SIG-M5 treated with dmso at 0.1 percent for 504 hours (cell line): ENCODE measurements around the gene EP400.

Experiments used
- DNase-seq: peaks from one replicate; lab custom pipeline; 2025; ENCODE audit not compliant: unreplicated experiment; lab: John Stamatoyannopoulos, UW

Gene EP400

GRCh38 chr12:131949431-131950181 lies at the start of gene EP400:
Gene EP400 (plus strand): TSS chr12:131949942. CDS start chr12:131960620, 10,678 bp downstream.
- DNase-seq = peak; percentile 92

DNA sequence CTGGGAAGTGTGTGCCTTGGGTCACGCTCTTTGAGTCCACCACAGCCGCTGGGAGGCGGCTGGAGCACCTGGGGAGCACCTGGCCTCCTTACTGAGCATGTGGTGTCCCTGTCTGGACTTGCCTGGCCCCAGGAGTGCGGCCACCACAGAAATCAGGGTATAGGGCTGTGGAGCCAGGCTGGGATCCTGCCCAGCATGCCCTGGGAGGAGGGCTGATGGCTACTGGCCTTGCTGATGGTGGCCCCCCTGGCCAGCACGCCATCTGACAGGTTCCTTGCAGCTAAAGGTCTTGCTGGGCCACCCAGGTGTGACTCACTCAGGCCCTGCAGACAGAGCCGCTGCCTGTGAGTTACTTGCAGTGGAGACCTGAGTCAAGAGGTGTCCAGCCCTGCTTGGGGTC lies 49.3 kb upstream of the EP400 start:
- no peak for DNase-seq

GRCh38 chr12:131901431-131902331 lies 48.1 kb upstream of the EP400 start:
- no peak for DNase-seq

GRCh38 chr12:131902332-131903241 lies 47.2 kb upstream of the EP400 start:
- DNase-seq = no peak

GRCh38 chr12:131903270-131904255 lies 46.2 kb upstream of the EP400 start:
- no peak for DNase-seq

GRCh38 chr12:131904346-131904745 lies 45.4 kb upstream of the EP400 start:
- DNase-seq = no peak

DNA sequence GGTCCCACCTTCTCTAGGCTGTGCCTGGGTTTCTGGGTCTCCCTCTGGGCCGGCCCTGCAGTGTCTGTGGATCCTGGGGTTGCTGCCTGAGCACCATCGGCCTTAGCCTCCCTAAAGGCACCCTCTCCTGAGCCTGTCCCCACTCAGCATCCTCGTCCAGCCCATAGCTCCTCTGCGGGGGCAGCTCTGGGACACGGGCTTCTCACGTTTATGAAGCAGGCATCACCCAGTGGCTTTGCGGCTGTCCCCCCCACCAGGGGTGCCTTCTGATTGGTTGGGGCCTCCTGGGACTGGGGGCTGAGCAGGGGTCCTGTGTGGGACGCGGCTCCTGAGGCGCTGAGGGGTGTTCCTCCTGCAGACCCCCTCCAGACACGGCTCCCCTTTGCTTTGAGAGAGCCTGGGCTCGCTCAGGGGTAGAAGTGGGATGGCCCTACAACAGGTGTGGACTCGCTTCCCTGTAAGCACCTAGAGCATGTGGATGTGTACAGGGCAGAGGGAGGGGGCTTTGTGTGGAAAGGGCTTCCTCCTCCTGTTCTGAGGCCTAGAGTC lies 44.6 kb upstream of the EP400 start:
- no peak for DNase-seq

GRCh38 chr12:131905630-131906091 lies 44.1 kb upstream of the EP400 start:
- DNase-seq = no peak

DNA sequence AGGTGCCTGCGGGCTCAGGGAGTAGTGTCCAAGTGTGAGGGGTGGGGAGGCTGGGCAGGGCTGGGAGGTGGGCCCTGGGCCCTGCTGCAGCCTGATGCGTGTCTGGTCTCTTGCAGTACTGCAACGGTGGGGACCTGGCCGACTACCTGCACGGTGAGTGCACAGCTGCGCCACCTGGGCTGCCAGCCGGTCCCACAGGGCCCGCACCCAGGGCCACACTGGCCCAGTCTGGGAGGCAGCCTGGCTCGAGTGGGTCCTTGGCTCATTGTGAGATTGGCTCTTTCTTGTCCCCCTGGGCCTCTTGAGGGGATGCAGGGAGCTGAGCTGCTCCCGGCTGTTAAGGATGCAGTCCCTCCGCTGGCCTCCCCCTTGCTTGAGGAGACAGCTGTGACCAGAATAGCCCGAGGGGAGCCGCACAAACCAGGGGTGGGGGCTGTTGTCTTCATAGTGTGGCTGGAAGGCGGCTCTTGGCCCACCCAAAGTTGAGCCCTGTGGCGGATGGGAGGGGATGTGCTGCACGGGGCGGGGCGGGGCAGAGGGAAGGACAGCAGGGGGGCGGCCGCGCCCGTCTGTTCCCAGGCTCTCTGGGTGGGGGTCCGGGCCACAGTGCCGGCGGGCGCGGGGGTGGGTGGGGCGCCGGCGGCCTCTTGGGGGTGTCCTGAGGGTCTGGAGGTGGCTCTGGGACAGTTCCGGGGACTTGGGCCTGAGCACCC lies 42.2 kb upstream of the EP400 start:
- DNase-seq = no peak

DNA sequence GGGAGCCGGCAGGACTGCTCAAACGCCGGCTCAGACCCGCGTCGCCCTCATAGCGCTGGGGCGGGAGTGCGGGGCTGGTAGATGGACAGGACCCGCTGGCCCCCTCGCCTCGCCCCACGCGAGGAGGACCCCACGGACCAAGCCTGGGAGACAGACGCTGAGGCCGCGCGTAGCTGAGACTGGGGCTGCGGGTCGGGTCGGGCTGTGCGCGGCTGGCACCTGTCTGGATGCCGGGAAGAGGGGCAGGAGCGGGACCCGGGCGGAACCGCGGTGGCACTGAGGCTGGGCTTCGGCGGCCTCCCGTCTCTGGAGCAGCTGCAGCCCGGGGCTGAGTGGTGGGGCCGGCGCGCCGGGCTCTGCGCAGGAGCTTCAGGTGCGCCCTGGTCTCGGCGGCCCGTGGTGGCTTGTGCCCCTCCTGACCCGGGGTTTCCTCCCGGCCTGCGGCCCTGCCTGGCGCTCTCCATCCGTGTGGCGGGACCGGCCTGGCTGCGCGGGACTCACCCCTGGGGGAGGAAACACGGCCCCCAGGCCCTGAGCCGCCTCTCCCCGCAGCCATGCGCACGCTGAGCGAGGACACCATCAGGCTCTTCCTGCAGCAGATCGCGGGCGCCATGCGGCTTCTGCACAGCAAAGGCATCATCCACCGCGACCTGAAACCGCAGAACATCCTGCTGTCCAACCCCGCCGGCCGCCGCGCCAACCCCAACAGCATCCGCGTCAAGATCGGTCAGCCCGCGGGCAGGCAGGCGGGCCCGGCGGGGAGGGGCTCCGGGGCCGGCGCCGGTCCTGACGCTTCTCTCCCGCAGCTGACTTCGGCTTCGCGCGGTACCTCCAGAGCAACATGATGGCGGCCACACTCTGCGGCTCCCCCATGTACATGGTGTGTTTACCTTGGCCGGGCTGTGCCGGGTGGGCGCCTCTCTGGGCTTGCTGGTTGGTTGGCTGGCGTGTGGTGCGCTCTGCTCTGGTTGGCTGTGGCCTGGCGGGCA lies 41.4 kb upstream of the EP400 start:
- no peak for DNase-seq

- DNase-seq = no peak
Measured at GRCh38 chr12:131909081-131909751, 40.5 kb upstream of the EP400 start.

- no peak for DNase-seq
Measured at GRCh38 chr12:131909752-131910219, 40.0 kb upstream of the EP400 start.

DNA sequence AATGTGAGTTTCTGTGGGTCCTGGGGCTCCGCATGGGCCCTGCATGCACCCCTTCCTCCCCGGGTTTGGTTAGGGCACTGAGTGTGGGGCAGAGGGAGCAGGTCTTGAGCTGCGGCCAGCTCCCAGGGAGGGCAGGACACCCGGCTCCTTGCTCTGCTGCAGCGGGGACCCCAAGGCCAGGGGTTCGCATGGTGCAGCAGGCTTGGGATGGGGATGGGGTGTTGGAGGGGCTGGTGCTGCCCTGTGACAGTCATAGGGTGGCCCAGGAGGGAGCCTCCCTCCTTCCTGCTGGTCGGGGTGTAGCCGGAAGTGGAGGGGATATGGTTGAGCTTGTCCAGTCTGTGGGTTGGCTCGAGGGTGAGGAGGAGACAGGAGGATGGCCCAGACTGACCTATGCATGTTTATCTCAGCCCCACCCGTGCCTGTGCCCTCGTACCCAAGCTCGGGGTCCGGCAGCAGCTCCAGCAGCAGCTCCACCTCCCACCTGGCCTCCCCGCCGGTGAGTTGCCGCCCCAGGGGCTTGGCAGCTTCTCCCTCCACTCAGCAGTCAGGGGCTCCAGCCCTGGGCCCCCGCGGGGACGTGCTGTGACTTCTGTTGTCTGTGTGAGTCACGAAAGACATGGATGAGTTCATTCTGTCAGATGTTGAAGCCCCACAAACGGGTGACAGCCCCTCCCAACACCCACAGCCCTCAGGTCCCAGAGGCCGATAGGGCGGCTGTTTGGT lies 39.3 kb upstream of the EP400 start:
- DNase-seq = no peak

- no peak for DNase-seq
Measured at GRCh38 chr12:131911028-131911650, 38.6 kb upstream of the EP400 start.

DNA sequence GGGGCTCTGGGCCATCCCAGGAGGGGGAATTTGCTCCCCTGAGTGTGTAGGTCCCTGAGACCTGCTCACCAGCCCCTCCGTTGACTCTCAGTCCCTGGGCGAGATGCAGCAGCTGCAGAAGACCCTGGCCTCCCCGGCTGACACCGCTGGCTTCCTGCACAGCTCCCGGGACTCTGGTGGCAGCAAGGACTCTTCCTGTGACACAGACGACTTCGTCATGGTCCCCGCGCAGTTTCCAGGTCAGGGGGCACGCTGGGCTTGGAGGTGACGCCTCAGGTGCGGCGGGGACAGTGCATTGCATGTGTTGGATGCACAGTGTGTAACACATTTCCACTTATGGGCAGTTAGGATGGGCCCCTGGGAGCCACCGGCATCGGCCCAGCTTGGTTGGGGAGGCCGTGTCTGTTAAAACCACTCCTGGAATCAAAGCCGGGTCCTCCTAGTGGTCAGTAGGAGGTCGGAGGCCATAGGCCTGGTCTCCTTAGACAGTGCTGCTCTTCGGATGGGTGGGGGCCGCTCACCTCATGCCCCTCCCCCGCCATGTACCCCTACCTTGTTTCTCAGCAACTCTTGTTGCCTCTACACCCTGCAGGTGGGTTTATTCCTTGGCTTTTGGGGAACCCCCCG lies 37.8 kb upstream of the EP400 start:
- no peak for DNase-seq
